GM19238 (cell line): Measurements from ENCODE around the gene SLC9A5.

Source experiments
- DNase-seq: peaks from one replicate; pipeline ENCODE4 v3.0.0; 2011; ENCODE audit warnings: low spot score; ENCODE audit not compliant: insufficient read length

SLC9A5 gene

DNA sequence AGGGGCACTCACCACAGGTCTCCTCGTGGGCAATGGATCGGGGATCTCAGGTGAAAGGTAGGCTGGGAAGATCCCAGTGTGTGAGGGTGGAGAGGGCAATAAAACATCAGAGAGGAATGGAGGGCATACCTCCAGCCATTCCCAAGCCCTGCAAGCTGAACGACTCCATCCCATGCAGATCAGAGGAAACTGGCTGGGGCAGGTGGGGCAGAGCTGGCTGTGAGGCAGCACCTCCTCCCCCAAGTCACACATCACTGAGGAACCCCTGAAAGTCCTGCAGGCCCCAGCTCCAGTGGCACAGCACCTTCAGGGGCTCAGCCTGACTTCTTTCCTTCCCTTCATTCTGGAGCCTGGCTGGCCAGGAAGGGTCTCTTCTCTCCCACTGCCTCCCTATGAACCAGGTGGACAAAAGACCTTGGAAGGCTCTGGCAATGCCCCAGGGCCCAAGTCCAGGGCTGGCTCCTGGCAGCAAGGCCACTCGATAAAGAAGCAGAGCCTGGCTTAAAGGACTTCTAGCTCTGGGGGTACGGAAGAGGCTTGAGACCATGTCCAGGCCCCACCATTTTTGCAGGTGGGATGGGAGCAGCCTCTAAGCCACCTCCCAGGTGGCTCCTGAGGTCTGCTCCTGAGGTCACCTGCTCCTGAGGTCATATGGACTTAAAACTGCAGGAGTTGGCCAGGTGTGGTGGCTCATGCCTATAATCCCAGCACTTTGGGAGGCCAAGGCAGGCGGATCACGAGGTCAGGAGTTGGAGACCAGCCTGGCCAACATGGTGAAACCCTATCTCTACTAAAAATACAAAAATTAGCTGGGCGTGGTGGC is 35.4 kb upstream of the SLC9A5 start:
- DNase-seq, result no peak

DNA sequence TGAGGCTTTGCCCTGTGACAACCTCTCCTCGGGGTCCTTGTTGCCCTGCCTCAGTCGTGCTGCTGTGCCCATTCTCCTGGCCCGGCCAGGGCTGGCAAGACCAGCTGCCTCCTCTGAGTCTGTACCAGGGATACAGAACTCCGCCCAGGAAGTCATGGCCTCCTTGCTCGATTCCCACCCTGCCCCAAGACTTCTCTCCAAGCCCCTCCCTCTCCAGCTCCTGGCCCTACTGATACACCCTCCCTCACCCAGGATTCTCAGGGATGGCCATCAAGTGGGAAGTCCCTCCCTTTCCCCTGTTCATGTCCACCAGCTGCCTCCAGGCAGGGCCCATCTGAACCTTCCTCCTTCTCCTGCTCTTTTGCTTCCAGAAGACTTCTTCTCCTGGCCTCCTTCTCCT is 33.1 kb upstream of the SLC9A5 start:
- no peak for DNase-seq

- no peak for DNase-seq
Measured at GRCh38 chr16:67216612-67217490, 31.9 kb upstream of the SLC9A5 start.

GRCh38 chr16:67223992-67224391 is 24.8 kb upstream of the SLC9A5 start:
- DNase-seq, result no peak

DNA sequence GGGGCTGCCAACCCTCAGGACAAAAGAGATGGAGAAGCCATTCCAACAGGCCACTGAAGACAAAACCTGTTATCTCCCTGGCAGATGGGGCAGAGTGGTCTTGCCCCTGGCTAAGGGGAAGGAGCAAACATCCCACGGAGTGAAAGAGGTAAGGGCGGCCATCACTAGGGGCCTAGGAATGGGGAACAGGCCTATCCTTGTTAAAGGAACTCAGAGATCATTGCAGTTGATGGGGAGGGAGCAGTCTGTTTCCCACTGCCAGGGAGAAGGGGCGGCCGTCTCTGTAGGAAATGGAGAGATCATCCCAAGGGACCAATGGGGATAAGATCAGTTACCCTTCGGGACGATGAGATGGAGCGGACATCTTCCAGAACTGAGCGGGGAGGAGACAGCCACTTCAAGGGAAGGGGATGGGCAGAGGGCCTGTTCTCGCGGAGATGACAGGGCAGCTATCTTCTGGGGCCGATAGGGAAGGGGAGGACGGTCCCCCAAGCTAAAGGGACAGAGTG is 22.4 kb upstream of the SLC9A5 start:
- DNase-seq, result no peak

GRCh38 chr16:67226804-67227566 is 21.8 kb upstream of the SLC9A5 start, which contains the start of gene TMEM208:
TMEM208 (plus strand) TSS chr16:67227130; CDS start chr16:67227219, 89 bp downstream.
- DNase-seq, result peak; percentile 99

DNA sequence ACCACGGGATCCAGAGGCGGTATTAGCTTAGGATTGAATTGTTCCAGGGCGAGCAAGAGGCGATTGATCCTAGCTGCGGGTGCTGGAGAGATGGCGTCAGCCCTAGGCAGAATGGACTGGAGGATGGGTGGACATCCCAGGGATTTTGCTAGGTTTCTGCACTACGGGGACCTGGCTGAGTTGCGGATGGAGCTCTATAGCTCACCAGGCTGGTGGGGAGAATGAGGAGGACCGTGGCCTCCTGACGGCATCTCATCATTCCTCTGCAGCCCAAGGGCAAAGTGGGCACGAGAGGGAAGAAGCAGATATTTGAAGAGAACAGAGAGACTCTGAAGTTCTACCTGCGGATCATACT is 21.2 kb upstream of the SLC9A5 start:
- no peak for DNase-seq

DNA sequence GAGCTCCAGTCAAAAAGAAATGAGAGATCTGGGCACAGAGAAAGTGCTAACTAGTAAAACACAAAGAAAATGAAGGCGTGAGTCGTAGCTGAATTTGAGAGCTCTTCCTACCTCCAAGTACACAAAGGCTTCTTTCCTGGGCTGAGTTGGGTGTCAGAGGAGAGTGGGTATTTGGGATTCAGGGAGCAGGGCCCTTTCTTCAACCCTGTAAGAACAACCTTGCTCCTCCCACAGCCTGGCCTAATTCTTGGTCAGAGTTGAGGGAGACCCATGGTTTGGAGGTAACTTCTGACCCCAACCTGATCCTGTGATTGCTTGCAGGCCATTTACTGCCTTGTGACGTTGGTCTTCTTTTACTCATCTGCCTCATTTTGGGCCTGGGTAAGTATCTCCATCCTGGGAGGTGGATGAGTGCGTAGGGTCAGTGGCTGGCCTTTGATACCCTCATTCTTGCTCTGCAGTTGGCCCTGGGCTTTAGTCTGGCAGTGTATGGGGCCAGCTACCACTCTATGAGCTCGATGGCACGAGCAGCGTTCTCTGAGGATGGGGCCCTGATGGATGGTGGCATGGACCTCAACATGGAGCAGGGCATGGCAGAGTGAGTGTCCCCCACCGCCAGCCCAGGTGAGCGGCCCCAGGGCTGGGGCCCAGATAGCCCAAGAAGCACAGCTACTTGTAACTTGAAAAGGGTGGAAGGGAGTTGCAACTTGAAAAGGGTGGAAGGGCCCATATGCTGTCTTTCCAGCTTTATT is 20.6 kb upstream of the SLC9A5 start:
- DNase-seq, result no peak

DNA sequence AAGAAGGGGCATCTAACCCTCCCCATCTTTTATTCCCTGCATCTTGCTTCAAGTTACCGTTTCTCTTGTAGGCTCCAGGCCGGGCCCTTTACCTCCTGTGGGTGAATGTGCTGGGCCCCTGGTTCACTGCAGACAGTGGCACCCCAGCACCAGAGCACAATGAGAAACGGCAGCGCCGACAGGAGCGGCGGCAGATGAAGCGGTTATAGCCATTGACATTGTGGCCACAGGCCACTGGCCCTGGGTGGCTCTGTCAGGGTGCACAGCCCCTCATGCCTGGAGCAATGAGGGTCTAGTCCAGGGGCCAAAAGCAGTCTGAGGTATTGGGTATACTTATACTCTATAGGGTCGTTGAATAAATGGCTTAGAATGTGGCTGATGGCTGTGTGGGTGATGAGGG is 19.9 kb upstream of the SLC9A5 start:
- no peak for DNase-seq

- no peak for DNase-seq
Measured at GRCh38 chr16:67229906-67230808, 18.6 kb upstream of the SLC9A5 start.

- DNase-seq, result no peak
Measured at GRCh38 chr16:67230809-67231660, 17.7 kb upstream of the SLC9A5 start.

DNA sequence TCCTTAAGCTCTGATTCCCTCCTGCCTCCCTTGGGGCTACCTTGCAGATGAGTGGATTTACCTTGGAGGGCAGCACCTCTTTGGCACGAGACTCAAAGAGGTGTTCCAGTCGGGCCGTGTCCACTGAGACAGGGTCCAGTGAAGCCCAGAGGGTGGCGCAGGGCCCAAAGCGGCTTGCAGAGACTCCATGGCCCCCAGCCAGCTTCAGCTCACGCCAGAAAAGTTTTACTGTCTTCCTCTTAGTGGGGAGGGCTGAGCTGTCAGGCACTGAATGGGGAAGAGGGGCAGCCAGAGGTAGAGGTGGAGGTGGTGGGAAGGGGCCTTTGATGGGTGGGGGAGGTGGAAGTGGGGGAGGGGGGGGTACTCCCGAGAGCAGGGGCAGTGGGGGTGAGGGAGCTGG is 15.2 kb upstream of the SLC9A5 start:
- no peak for DNase-seq

- DNase-seq, result no peak
Measured at GRCh38 chr16:67234180-67234597, 14.6 kb upstream of the SLC9A5 start.

GRCh38 chr16:67235816-67236562 is 12.8 kb upstream of the SLC9A5 start:
- no peak for DNase-seq

- DNase-seq, result peak; percentile 65
Measured at GRCh38 chr16:67236563-67237395, 12.0 kb upstream of the SLC9A5 start.

- no peak for DNase-seq
Measured at GRCh38 chr16:67237396-67238277, 11.1 kb upstream of the SLC9A5 start.
